RWPE2 (cell line): ENCODE data around the gene CD53.
A peak's percentile ranks its signal among the peaks of the same experiment; 100 is the strongest.

Experiments used
- ATAC-seq: fragments of 200-7000 bp; cut with Tn5 transposase; 3 replicates; pipeline ENCODE4 v1.9.1; 2021; ENCODE audit warnings: low read depth
- DNase-seq: peaks from one replicate; pipeline ENCODE4 v3.0.0-alpha.2; 2020; ENCODE audit warnings: low spot score
- H3K27ac ChIP-seq: fragments of 450-650 bp; 2 replicates; pipeline ENCODE4 v1.5.1; 2017; ENCODE audit warnings: mild to moderate bottlenecking; ENCODE audit not compliant: poor library complexity, severe bottlenecking
- H3K27me3 ChIP-seq: fragments of 250-450 bp; sonication (Bioruptor Pico); 2 replicates; pipeline ENCODE4 v1.5.1; 2021; ENCODE audit warnings: mild to moderate bottlenecking, moderate library complexity; ENCODE audit not compliant: insufficient read depth, poor library complexity, severe bottlenecking
- H3K36me3 ChIP-seq: fragments of 250-450 bp; sonication (Bioruptor Pico); 2 replicates; pipeline ENCODE4 v1.5.1; 2020; ENCODE audit warnings: low read depth, mild to moderate bottlenecking, moderate library complexity
- H3K4me1 ChIP-seq: fragments of 250-450 bp; sonication (Bioruptor Pico); 2 replicates; pipeline ENCODE4 v1.5.1; 2021; ENCODE audit warnings: mild to moderate bottlenecking, moderate library complexity; ENCODE audit not compliant: insufficient read depth, poor library complexity, severe bottlenecking
- H3K4me3 ChIP-seq: fragments of 250-450 bp; sonication (Bioruptor Pico); 2 replicates; pipeline ENCODE4 v1.5.1; 2021; ENCODE audit warnings: mild to moderate bottlenecking, moderate library complexity; ENCODE audit not compliant: severe bottlenecking
- H3K9me3 ChIP-seq: fragments of 250-450 bp; sonication (Bioruptor Pico); 2 replicates; pipeline ENCODE4 v1.5.1; 2021; ENCODE audit warnings: mild to moderate bottlenecking, moderate library complexity; ENCODE audit not compliant: severe bottlenecking
- TF ChIP-seq, protein P1 (sequence below): fragments of 450-650 bp; IDR thresholded peaks from one replicate; pipeline ENCODE4 v1.5.1; 2017; ENCODE audit warnings: mild to moderate bottlenecking, moderate library complexity; ENCODE audit not compliant: poor library complexity, severe bottlenecking

Gene CD53

DNA sequence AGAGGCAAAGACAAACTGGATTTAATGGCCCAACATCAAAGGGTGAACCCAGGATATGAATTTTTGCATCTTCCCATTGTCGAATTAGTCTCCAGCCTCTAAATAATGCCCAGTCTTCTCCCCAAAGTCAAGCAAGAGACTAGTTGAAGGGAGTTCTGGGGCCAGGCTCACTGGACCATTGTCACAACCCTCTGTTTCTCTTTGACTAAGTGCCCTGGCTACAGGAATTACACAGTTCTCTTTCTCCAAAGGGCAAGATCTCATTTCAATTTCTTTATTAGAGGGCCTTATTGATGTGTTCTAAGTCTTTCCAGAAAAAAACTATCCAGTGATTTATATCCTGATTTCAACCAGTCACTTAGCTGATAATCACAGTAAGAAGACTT lies 26.5 kb downstream of the CD53 start:
- Histone ChIP-seq H3K4me3 (no peak overlapping the region), H3K9me3 (no peaks in the 10 kb centered on the region), H3K27me3 (no peaks in the 10 kb centered on the region), H3K36me3 (no peaks in the 10 kb centered on the region), H3K27ac (no peak overlapping the region), H3K4me1 (no peaks in the 10 kb centered on the region)
- TF ChIP-seq, protein P1, sequence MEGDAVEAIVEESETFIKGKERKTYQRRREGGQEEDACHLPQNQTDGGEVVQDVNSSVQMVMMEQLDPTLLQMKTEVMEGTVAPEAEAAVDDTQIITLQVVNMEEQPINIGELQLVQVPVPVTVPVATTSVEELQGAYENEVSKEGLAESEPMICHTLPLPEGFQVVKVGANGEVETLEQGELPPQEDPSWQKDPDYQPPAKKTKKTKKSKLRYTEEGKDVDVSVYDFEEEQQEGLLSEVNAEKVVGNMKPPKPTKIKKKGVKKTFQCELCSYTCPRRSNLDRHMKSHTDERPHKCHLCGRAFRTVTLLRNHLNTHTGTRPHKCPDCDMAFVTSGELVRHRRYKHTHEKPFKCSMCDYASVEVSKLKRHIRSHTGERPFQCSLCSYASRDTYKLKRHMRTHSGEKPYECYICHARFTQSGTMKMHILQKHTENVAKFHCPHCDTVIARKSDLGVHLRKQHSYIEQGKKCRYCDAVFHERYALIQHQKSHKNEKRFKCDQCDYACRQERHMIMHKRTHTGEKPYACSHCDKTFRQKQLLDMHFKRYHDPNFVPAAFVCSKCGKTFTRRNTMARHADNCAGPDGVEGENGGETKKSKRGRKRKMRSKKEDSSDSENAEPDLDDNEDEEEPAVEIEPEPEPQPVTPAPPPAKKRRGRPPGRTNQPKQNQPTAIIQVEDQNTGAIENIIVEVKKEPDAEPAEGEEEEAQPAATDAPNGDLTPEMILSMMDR = no peak
- ATAC-seq (no peak), DNase-seq (no peak)

DNA sequence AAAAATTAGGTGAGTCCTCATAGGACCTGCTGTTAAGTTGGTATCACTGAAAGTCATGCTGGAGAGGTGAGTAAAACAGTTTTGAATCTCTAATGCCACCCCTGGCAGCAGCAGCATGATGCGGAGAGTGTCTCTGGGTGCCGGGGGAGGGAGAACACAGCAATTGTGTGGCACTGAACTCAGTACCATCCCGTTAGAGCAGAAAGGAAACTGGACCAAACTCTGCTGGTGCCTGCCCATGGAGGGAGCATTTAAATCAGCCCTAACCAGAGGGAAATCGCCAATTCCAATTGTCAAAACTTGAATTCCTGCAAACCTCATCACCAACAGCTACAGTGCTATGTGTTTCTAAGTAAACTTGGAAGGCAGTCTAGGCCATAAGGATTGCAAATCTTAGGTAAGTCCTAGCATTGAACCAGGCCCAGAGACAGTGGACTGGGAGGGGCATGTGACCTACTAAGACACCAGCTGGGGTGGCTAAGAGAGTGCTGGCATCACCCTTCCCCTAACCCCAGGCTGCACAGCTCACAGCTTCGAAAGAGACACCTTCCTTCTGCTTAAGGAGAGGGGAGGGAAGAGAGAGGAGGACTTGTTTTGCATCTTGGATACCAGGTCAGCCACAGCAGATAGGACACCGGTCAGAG lies 30.0 kb downstream of the CD53 start:
- Histone ChIP-seq H3K27ac (no peak overlapping the region), H3K27me3 (no peaks in the 10 kb centered on the region), H3K4me1 (no peaks in the 10 kb centered on the region), H3K9me3 (no peaks in the 10 kb centered on the region), H3K4me3 (no peak overlapping the region), H3K36me3 (no peaks in the 10 kb centered on the region)
- DNase-seq (no peak), ATAC-seq (no peak)
- TF ChIP-seq, protein P1 = no peak

DNA sequence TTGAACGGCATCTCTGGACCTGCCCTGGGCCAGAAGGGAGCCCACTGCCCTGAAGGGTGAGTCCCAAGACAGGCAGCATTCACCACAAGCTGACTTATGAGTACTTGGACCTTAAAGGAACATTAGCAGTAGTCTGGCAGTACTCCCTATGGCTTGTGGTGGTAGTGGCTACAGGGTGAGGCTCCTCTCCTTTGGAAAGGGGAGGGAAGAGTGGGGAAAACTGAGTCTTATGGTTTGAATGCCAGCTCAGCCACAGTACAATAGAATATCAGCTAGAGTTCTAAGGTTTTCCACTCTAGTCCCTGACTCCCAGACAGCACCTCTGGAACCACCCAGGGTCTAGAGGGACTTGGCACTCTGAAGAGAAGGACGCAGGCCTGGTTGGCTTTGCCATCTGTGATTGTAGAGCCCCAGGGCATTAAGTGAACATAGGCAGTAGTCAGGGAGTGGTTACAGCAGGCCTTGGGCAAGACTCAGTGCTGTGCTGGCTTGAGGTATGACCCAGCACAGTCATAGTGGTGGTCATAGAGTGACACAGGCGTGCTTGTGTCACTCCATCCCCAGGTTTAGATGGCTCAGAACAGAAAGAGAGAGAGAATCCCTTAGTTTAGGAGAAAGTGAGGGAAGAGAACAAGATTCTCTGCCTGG lies 31.0 kb downstream of the CD53 start:
- H3K4me3 ChIP-seq = no peak overlapping the region
- no peak overlapping the region for H3K27ac ChIP-seq
- H3K9me3 ChIP-seq = no peaks in the 10 kb centered on the region
- DNase-seq (no peak), ATAC-seq (0 out of 3 replicates have a peak, but pooled peaks have one; percentile 19)
- H3K4me1 ChIP-seq = no peaks in the 10 kb centered on the region
- TF ChIP-seq, protein P1 = no peak
- no peaks in the 10 kb centered on the region for H3K36me3 ChIP-seq
- H3K27me3 ChIP-seq = no peaks in the 10 kb centered on the region

DNA sequence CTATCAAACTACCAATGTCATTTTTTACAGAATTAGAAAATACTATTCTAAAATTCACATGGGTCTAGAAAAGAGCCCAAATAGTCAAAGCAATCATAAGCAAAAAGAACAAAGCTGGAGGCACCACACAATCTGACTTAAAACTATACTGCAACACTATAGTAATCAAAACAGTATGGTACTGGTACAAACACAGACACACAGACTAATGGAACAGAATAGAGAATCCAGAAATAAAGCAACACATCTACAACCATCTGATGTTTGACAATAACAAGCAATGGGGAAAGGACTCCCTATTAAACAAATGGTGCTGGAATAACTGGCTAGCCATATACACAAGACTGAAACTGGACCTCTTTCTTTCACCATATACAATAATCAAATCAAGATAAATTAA lies 39.8 kb downstream of the CD53 start:
- H3K9me3 ChIP-seq = no peaks in the 10 kb centered on the region
- DNase-seq (no peak), ATAC-seq (no peak)
- TF ChIP-seq, protein P1 = no peak
- H3K4me3 ChIP-seq = no peak overlapping the region
- H3K27me3 ChIP-seq = no peaks in the 10 kb centered on the region
- H3K27ac ChIP-seq = no peak overlapping the region
- H3K4me1 ChIP-seq = peaks cover 4% of the 10 kb centered on the region
- H3K36me3 ChIP-seq = no peaks in the 10 kb centered on the region

DNA sequence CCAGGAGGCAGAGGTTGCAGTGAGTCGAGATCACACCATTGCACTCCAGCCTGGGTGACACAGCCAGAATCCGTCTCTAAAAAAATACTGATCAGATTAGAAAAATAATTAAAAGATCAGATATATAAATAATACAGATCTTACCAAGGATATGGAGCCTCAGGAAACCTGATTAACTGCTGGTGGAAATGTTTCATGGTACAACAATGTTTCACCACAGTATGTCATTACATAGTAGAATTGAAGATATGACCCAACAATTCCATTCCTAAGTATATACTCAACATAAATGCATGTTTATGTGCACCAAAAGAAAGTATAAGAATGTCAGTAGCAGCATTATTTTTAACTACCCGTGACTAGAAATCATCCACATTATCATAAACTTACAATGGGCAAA lies 41.7 kb downstream of the CD53 start:
- no peak overlapping the region for H3K27ac ChIP-seq
- ATAC-seq (no peak), DNase-seq (no peak)
- H3K36me3 ChIP-seq = no peaks in the 10 kb centered on the region
- no peak overlapping the region for H3K4me3 ChIP-seq
- TF ChIP-seq, protein P1 = no peak
- H3K4me1 ChIP-seq = peaks cover 4% of the 10 kb centered on the region
- no peaks in the 10 kb centered on the region for H3K9me3 ChIP-seq
- H3K27me3 ChIP-seq = no peaks in the 10 kb centered on the region
